GM13977 (cell line): ENCODE results near the gene CELF1.

Source experiments
- DNase-seq: peaks from one replicate; pipeline ENCODE4 v3.0.0; 2012; ENCODE audit warnings: low spot score
- in situ Hi-C: fragments of 300-500 bp; cut with MboI; formaldehyde crosslinking; loops from one replicate; pipeline ENCODE4 v1.12.0; 2022; ENCODE audit warnings: low sequenced_read_pairs, low pct_unique_long_range_greater_than_20kb, mixed read lengths, inconsistent platforms; ENCODE audit not compliant: unreplicated experiment
- TF ChIP-seq, protein P1 (sequence below): IDR thresholded peaks from 2 replicates; pipeline ENCODE4 v1.5.1; 2012; ENCODE audit warnings: mild to moderate bottlenecking, control low read depth; ENCODE audit not compliant: insufficient read depth; ENCODE audit errors: extremely low read depth, missing control alignments

The CELF1 gene

DNA sequence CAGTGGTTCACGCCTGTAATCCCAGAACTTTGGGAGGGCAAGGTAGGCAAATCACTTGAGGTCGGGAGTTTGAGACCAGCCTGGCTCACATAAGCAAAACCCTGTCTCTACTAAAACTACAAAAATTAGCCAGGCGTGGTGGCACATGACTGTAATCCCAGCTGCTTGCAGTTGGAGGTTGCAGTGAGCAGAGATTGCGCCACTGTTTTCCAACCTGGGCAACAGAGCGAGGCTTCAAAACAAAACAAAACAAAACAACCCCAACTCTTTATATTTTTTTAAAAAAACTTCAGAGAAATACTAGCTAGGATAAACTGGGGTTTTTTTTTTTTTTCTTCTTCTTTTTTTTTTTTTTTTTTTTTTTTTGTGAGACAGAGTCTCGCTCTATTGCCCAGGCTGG is 72.2 kb downstream of the CELF1 start:
- no peak for DNase-seq
- in situ Hi-C loops = no loop called here
- TF ChIP-seq, protein P1, sequence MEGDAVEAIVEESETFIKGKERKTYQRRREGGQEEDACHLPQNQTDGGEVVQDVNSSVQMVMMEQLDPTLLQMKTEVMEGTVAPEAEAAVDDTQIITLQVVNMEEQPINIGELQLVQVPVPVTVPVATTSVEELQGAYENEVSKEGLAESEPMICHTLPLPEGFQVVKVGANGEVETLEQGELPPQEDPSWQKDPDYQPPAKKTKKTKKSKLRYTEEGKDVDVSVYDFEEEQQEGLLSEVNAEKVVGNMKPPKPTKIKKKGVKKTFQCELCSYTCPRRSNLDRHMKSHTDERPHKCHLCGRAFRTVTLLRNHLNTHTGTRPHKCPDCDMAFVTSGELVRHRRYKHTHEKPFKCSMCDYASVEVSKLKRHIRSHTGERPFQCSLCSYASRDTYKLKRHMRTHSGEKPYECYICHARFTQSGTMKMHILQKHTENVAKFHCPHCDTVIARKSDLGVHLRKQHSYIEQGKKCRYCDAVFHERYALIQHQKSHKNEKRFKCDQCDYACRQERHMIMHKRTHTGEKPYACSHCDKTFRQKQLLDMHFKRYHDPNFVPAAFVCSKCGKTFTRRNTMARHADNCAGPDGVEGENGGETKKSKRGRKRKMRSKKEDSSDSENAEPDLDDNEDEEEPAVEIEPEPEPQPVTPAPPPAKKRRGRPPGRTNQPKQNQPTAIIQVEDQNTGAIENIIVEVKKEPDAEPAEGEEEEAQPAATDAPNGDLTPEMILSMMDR = no peak

DNA sequence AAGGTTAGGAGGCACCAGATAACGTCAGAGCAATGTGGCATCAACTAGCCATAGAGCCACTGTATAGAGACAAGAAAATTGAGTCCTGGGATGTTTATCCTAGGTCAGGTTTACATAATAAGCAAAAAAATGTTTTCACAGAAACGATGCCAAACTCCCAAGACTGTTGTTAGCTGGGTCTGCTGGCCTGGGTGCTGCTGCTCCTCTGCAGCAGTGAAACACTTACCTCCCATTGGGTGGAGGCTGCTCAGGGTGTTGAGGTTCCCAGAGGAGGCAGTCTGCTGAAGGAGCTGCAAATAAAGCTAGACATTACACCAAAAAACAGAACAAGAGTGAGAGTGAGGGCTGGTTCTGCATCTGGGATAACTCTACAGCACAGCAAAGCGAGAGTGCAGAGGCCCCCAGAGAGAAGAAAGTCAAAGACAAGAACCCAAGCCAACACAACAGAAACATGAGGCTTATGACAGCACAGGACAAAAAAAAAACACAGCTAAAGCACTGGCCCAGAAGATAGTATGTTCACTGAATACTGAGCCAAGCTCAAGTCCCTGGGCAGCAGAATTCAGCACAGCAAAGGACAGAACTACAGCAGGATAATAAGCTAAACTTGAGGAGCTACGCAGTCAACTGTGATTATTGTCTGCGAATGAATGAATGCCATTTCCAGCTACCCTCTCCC is 74.1 kb downstream of the CELF1 start:
- in situ Hi-C loops = no loop called here
- DNase-seq = no peak
- TF ChIP-seq, protein P1 = no peak

DNA sequence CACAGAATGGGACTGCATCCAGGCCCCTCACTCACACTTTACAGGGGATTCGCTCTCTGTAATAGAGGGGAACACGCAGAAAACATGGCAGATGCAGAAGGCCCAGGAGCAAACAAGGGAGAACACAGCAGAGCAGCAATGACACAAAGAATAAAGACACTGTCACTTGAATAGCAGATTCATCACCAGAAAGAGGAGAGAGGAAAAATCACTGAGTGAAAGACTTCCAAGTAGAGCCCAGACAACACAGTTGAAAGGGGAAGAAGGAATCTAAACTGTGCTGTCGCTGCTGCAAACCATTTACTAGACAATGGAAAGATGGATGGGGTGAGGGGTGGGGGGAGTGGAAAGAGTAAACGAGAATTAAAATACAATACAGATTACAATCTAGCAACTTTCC is 75.2 kb downstream of the CELF1 start:
- in situ Hi-C loops = no loop called here
- TF ChIP-seq, protein P1 = no peak
- no peak for DNase-seq

DNA sequence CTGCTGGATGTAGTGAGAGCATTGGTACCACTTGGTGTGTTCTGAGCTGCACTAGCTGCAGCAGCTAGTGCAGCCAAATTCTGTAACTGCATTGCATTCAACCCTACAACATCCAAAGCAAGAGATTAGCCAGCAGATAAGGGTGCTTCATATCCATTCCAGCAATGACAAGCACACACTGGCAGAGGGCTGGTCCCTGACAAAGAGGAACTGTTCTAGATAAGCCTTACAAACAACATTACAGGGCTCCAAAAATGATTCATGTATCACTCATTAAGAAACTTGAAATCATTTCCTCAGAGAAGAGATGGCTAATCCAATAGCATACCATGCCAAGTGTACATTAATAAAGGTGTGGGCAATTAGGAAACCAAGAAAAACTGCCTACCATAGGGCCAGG is 75.6 kb downstream of the CELF1 start:
- TF ChIP-seq, protein P1 = no peak
- in situ Hi-C loops = no loop called here
- no peak for DNase-seq

DNA sequence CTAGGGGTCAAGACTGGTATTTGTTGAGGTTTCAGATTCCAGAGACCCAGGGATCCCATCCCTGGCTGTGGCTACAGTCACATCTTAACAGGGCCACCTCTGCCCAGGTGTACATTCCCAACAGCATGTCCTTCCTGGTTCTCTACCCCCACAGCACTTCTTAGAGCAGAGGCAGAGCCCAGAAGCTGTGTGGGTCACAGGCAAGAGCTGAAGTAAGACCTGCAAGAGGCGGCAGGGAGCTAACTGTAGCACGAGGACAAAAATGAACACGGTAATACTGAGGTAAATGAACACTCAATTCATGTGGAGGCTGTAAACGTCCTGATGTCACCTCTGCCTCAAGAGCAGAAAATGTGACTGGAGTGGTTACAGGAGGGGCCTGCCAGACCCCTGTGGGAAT is 82.3 kb downstream of the CELF1 start:
- TF ChIP-seq, protein P1 = no peak
- DNase-seq = no peak
- in situ Hi-C loops = no loop called here

DNA sequence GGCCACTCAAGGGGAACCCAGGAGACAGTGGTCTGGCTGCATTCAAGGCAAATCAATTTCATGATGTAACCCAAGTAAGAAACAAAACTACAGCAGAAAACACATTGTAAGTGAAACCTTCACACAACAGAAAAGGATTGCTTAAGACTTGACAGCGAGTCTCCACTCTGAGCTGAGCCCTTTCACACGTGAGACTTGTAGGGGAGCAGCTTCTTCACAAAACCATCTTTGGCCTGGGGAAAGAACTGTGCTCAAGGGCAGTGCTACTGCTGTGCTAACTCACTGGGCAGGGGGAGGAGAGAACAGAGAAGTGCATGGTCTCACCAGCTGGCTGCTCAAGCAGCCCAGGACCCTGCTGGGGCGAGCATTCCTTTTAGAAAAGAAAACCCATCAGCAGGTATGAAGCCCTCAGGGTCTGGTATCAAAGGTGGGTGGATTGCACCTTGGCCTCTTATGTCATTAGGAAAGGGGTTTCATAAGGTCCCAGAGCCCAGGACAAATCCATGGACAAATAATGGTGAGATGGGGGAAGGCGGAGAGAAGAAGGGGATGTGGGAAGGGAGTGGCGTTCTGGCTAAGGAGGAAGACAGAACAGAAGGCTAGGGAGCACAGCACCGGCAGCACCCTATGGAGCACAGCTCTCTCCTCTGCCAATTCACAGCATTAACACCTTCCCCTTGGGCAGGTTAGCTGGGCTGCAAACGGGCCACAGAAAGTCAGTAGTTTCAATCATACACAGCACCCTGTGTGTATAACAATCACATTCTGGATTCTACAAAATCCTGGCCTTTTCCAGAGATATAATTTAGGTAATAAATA is 83.4 kb downstream of the CELF1 start:
- no peak for DNase-seq
- TF ChIP-seq, protein P1 = no peak
- in situ Hi-C loops = no loop called here
